Erythroblast (primary cell): ENCODE results near the gene COL4A4.

Source experiments
- GATA1 ChIP-seq: IDR thresholded peaks from 2 replicates; pipeline ENCODE4 v1.6.1; 2011; ENCODE audit warnings: low read depth, mild to moderate bottlenecking, control low read depth, low read length, moderate library complexity
- POLR2A ChIP-seq: IDR thresholded peaks from 2 replicates; pipeline ENCODE4 v1.6.1; 2011; ENCODE audit warnings: mild to moderate bottlenecking, low read length

- TF ChIP-seq POLR2A (no peak), GATA1 (no peak)
Observed at GRCh38 chr2:226984750-226985582, 179.0 kb downstream of the COL4A4 start.
